GM19324 (cell line): ENCODE results near the gene PTP4A2.

Experiments
- ATAC-seq: cut with Tn5 transposase; IDR thresholded peaks from one replicate; pipeline ENCODE4 v1.9.1; 2021; ENCODE audit warnings: mild to moderate bottlenecking, moderate library complexity; ENCODE audit not compliant: unreplicated experiment, low FRiP score

Gene PTP4A2

DNA sequence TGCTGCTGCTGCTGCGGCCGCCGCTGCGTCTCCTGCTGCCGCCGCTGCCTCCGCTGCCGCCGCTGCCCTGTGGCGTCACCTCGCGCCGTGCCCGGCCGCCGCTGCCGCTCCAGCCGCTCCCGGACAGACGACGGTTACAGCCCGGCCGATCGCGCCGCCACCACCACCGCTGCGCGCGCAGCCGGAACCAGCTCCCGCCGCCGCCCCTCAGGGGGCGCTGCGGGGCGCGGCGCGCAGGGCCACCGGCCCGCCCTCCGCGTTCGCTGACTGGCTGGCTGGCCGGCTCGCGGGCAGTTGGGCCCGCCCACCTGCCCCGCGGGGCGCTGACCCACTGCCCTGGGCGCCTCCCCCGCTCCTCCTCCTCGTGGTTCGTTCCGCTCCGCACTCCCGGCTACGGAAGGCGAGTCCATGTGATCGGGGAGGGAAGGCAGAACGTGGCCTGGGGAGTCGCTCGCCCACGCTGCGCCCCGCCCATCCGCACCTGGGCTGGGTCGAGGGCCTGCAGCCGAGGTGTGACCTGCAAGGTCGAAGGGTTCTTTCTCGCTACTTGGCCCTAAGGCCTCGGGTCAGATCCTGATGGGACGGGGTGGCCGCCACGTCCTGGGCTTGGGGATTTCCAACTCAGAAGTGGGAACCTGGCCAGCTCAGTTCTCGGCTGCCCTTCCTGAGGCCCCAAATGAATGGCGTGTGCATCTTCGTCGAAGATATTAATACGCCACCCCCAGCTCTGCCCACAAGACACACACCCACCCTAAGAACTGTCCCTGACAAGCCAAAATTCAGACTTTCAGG lies at the start of gene PTP4A2:
PTP4A2 (minus strand) TSS at position 185 of the 792 bp plus-strand sequence. CDS start 19,303 bp downstream, outside the sequence.
- ATAC-seq: peak; percentile 83

DNA sequence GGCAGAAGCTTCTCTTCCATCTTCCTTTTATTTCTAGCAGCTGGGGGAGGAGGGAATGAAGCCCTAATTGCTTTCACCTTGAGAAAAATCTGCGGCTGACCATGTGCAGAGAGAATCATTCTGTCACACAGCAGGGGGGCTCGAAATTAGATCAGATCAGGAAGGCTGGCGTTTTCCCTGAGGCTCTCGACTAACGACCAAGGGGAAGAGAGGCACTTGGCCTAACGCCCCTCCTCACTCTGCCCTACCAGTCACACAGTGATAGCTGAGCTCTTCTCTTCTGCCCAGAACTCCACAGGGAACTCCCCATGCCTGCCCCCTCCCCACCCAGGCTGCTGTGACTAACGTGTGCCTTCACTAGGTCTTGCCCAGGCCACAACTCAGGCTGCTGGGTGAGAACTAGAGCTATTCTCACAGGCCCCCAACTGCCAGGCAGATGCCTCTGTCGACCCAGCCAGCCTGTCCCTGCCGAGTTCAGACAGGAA lies 49.0 kb upstream of the PTP4A2 start:
- no peak for ATAC-seq

DNA sequence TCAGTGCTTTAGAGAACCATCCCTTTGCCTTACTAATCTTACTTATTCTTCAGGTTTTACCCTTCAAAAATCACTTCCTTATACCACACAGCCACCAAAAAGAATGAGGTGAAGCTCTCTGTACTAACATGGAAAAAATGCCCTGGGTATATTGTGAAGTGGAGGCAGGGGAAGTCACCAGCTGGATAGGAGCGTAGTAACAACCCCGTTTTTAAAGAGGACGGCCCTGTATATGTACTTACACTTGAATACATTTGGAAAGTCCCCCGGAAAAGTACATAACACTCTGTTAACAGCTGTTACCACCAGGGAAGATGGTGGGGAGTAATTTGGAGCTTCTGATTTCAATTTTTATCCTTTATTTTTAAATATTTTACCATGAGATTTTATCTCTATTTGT lies 47.3 kb upstream of the PTP4A2 start:
- ATAC-seq: no peak

GRCh38 chr1:31984419-31985347 lies 46.5 kb upstream of the PTP4A2 start:
- ATAC-seq: no peak

GRCh38 chr1:31981972-31982371 lies 43.8 kb upstream of the PTP4A2 start:
- no peak for ATAC-seq

- ATAC-seq: no peak
These were observed 43.3 kb upstream of the PTP4A2 start for GRCh38 chr1:31981456-31981839.

- no peak for ATAC-seq
These were observed 42.8 kb upstream of the PTP4A2 start for GRCh38 chr1:31980835-31981455.

DNA sequence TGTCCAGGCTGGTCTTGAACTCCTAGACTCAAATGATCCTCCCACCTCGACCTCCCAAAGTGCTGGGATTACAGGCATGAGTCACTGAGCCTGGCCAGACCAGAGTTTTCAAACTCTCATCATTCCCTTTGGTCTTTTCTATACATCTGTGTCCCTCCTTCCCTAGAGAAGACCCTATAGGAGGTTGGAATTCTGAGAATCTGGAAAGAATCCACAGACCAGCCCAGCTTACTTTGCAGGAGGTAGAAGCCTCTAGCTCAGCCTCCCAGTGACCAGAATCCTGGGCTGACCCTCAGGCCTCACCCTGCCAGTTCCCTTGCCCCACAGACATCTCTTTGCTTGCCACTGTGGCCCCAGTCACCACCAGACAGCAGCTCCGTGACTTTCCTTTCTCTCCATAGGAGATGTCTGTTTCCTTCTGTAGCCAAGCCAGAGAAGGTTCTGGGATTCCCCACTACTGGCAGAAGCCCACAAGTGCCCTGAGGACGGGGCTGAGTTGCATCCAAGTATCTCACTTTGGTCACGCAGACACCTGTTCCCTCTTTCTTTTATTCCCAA lies 40.8 kb upstream of the PTP4A2 start:
- ATAC-seq: no peak

- no peak for ATAC-seq
These were observed 39.4 kb upstream of the PTP4A2 start for GRCh38 chr1:31977385-31978131.

GRCh38 chr1:31976401-31976800 lies 38.2 kb upstream of the PTP4A2 start:
- ATAC-seq: no peak

GRCh38 chr1:31970873-31971272 lies 32.7 kb upstream of the PTP4A2 start:
- no peak for ATAC-seq

DNA sequence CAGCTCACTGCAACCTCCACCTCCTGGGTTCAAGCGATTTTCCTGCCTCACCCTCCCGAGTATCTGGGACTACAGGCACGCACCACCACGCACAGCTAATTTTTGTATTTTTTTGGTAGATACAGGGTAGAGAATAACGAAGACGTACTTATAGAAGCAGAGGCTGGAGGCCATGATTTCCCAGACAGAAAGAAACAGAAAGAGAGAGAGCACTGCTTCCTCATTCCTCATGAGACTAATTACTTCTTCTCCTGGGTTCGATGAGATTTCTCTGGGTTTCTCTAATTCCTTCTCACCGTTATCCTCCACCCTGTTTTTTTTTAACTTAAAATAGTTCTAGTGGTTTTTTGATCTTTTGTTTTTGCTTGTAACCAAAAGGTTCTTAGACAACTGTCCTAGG lies 23.4 kb upstream of the PTP4A2 start:
- no peak for ATAC-seq

- ATAC-seq: no peak
These were observed 21.6 kb upstream of the PTP4A2 start for GRCh38 chr1:31959521-31960340.

GRCh38 chr1:31957701-31958674 lies 19.8 kb upstream of the PTP4A2 start:
- no peak for ATAC-seq

- no peak for ATAC-seq
These were observed 18.0 kb upstream of the PTP4A2 start for GRCh38 chr1:31955917-31956736.

DNA sequence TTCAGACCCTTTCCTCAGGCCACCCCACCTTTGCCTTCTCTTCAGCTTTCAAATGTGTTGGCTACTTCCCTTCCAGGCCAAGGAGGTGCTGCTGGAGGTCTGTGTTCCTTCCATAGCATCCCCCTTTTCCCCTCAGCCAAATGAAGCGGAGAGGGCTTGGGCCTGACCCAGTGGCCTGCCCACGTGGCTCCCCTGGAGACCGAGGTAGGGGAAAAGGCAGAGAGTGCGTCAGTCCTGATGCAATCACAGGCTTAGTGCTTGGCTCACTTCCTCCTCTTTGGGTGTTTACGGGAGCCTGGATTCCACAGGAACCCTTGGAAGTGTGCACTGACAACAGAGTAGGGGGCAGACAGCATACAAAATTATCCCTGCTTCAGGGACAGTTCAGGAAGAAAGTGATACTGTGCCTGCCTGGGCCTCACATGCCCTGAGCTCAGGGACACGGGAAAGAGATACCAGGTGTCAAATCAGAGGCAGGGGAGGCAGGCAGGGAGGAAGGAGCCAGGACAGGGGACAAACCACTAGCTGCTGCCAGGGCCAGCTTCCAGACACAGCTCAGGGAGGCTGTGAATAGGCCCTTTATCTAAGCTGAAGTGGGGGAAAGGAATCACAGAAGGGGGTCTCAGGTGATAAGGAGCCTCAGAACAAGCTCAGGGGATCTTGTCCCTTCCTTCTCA lies 16.6 kb upstream of the PTP4A2 start:
- ATAC-seq: no peak

GRCh38 chr1:31952825-31953220 lies 14.7 kb upstream of the PTP4A2 start:
- no peak for ATAC-seq
